ENCODE results near the gene SLC4A2.
A peak's percentile ranks its signal among the peaks of the same experiment; 100 is the strongest.

SLC4A2 gene

DNA sequence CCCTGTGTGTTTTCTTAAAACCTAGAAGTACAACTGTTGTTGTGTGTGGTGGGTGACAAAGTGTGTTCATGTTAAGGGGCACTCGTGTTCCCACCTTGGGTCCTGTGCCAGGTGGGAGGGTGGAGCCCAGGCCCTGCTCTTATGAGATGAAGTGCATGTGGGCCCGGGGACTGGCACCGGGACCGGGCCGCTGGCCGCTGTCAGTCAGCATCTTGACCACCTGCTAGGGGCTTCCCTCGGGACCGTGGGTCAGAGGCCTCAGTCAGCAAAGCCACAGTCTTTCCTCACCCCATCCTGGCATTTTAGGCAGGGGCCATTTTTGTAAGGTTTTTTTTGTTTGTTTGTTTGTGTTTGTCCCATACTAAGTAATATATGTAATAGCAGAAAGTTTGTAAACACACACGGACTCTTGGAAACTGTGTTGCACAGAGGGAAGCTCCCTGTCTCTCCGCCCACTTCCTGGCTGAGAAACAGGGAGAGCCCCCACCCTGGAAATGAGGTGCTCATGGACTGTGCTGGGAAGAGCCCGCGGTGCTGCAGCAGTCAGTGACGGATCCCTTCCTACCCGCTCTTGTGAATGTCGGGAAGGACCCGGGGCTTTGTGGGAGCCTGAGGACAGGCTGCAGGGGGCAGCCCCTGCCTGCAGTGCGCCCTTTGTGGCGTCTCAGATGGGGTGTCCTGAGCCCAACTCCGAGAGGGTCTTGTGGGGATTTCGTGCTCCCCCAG lies 40.3 kb downstream of the SLC4A2 start:
- DNase-seq = no peak

DNA sequence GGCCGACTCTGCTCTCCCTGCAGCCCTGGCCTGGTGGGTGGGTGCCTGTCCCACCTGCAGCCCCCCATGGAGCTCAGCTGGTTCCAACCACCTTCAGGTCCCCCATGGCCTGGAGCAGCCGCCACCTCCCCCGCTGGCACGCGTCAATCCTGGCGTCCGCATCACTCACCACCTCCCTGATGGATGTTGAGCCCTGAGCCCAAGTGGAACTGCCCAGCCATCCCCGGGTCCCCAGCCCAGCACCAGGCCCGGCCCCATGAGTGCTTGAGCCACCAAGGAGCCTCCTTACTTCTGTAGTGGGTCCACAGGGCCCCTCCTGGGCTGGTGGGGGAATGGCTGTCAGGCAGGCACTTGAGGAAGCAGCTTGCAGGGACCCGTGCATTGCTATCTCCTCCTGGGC lies 41.5 kb downstream of the SLC4A2 start:
- DNase-seq = no peak

DNA sequence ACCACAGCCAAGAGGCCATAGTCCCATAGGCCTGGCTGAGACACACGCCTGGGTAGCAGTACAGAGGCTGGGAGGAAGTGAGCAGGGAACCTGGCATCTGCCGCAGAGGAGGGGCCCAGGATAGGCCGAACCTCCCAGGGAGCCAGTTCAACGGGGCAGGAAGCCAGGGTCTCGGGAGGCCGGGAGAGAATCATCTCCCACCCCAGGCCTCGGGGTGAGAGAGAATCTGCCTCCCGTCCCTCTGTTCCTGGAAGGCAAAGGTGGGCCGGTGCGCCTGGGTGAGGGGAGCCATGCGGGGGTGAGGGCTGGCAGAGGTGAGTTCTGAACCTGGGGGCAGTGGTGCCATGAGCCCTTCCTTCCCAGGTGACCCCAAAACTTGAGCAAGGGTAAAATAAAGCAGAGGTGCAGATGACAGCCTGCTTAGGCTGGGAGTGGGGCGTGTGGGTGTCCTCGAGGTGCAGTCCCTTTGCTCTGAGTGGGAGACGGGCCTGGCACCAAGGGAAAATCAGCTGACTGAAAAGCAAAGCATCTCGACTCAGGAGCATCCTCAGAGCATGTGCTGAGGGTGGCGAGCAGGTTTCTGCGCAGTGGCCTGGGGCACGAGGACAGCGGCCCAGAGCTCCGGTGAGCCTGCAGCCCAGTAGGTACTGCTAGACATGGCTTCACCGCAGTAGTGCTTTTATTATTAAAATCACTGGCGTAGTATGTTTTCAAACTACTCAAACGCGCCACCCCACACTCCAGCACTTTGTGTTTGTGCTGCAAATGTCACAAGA lies 42.4 kb downstream of the SLC4A2 start:
- DNase-seq = no peak

DNA sequence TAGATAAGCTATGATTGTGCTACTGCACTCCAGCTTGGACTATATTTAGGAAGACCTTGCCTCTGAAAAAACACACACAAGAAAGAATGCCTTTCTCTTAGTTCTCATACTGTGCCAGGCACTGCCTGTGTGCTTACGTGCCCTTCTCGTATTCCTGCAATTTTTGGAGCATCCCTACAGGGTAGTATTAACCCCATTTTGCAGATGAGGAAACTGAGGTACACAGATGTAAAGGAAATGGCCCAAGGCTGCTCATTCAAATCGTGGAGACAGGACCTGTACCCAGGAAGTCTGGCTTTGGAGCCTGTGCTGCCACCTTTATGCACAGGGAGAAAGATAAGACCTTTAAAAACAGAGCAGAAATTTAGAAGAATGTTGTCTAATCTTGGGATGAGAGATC lies 43.6 kb downstream of the SLC4A2 start:
- no peak for DNase-seq

DNA sequence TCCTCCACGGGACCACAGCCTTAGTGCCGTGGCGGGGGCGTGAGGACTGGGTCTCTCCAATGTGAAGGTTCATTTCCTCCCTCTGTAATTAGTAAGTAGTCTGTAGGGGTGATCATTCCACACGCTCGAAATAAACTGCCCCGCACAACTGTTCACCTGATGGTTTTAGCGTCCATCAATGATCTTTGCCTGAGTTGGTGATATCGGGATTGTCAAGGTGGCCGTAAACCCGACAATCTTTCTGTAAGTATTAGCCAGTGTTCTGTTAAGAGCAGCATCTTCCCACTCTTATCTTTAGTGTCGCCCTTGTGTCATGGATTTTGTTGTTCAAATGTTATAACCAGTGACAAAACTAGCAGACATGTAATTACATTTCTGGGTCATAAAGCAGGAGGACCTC lies 44.6 kb downstream of the SLC4A2 start:
- no peak for DNase-seq

DNA sequence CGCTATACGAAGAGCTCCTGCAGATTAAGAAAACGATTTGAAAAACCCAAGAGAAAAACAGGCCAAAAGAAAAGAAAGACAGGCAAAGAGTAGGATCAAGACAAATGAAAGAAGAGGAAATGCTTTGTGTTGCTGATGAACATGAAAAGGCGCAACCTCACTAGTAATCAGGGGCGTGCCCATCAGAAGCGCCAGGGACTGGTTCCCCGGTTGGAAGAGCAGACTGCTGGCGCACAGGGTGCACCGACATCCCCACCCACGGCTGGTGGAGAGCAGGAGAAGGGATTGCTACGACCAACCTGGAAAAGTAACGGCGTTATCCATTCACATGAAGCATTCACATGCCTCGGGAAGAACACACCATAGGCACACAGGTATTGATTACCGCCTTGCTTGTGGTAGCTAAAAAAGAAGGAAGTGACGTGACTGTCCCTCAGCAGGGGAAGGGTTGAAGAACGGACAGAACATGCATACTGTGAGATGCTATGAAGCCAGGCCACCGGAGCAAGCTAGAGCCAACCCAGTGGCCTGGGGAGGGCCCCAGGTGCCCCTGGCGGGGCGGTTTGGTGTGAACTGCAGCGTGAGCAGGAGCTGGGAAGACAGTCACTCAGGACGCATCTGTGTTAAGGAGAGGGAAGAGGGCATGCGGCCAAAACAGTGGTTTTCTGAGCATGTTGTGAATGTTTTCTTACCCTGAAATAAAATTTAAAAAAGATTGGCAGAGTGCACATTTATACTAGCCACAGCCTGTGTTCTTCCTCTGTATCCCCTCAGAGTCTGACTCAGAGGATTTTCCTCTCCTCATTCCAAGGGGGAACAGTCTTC lies 45.2 kb downstream of the SLC4A2 start:
- DNase-seq = no peak

DNA sequence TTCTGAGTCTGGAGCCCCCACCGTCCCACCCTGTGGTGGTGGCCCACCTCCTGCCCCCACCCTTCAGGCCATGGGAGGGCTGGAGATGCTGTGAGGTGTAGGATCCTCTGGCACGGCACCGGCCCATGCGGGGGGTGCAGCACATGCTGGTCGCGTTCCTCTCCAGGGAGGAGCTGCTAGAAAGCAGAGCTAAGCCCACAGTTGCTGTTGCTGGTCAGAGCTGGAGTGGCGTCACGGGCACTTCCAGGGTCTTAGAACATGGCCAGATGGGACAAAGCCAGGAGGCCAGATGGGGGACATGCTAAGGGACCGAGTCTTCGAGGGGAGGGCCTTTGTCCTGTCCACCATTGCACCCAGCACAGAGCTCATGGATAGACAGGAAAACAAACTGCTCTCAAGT lies 48.5 kb downstream of the SLC4A2 start:
- DNase-seq = no peak

DNA sequence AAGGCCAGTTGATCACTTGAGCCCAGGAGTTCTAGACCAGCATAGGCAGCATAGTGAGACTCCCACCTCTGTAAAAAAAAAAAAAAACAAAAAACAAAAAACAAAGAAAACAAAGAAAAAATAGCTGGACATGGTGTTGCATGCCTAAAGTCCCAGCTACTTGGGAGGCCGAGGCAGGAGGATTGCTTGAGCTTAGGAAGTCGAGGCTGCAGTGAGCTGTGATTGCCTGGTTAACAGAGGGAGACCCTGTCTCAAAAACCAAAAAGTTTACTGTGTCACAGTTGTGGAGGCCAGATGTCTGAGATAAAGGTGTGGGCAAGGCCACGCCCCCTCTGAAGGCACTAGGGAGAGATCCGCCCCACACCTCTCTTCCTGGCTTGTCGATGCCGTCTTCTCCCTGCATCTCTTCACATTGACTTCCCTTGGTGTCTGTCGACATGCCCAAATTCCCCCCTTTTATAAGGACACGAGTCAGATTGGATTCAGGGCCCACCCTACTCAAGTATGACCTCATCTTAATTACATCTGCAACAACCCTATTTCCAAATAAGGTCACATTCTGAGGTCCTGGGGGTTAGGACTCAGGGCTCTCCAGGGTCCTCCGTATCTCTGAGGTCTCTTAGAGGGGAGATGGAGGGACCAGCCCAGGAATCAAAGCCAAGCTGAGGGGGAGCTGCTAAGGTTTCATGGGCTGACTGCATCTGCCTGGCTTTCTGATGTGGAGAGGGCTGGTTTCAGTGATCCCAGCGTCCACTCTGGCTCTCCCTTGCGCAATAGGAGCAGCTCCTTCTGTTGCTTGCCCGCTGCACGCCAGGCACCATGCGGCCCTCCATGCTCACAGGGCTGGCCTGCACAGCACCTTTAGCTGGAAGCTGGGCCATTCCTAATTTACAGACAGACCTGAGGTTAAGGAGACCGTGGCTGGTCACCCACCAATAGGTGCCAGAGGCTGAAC lies 50.0 kb downstream of the SLC4A2 start:
- DNase-seq = peak; percentile 23

DNA sequence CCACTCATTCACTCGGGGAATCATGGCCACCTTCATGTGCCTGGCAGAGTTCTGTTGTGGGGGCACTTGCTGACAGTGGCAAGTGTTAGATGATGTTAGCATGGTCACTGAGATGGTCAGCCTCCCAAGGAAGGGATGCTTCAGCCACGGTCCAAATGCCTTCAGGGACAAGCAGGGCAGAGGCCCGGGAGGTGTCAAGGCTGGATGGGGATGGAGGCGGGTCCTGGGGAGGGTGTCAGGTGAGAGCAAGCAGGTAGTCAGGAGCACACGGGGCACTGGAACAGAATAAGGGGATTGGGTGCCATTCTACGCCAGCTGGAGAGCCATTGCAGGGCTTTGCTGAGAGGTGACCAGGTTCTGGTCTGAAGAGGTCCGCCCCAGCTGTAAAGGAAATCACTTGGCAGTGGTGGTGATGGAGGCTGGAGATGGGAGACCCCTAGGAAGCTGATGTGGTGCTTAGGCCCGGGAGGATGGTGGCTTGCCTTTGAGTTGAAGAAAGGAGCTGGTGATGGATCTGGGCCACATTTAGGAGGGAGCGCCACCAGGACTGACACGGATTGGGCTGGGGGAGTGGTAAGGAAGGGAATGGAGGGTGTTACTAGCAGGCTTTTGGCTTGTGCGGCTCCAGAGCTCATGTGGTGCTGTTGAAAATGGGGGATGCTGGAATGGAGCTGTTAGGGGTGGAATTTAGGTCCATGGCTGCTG lies 51.0 kb downstream of the SLC4A2 start:
- no peak for DNase-seq

DNA sequence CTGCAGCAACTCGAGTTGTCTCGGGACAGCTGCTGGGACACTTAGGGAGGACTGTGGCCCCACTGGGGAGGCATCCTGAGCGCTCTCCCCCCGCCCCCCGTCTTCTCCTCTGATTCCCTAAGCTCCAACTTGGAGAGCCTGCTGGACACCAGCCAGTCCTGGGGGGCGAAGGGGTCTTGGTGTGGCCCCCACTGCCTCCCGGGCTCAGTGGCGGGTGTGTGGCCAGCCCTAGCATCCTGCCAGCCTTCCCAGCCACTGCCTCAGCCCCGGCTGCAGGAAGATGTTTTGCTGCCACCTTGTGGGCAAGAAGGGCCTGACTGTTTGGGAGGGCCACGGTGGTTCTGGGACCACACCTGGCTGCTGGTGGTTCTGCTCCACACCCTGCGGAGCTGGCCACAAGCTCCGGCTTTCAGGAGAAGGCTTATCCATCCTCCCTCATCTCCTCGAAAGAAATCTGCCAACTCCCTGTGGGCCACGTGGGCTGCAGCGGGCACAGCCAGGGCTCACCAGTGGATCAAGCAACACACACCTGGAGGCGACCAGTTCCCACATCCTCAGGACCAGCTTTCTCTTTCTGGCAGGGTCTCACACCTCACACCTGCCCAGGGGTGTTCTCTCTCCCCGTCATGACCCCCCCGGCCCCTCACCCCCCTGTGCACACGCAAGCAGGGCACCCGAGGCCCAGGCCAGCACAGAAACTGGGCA lies 51.7 kb downstream of the SLC4A2 start:
- DNase-seq = peak; percentile 83

DNA sequence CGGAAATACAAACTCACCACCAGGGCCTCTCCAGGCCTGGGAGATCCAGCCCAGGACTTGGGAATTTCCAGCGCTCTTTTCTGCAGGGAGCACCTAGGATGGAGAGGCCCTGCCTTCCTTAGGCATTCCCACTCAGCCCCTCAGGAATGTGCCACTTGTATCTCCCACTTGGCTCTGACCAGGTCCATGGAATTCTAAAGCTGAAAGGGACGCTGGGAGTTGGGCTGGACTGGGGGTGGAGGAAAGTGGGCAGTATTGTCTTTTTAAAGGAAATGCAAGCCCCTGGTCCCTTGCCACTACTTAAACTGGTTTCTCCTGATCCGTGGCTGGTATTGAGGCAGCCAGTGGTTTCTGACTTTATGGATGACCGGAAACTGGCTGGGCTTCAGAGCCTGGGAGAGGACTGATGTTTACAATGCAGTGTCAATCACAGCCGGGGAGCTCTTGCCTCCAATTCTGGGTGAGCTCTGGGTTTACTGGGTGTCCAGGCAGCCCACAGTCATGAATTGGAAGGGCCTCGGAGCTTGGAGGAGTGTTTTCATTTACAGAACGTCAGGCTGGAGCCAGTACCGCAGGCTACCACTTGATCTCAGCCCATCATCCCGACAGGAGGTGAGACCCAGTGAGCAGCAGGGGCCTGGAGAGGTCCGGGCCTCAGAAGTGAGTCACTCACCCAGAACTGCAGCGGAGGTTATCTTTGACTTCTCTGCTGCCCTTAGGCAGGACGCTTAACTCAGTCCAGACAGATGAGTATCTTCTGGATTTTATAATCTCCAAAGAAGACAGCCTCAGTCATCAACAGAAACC lies 54.2 kb downstream of the SLC4A2 start:
- DNase-seq = no peak

DNA sequence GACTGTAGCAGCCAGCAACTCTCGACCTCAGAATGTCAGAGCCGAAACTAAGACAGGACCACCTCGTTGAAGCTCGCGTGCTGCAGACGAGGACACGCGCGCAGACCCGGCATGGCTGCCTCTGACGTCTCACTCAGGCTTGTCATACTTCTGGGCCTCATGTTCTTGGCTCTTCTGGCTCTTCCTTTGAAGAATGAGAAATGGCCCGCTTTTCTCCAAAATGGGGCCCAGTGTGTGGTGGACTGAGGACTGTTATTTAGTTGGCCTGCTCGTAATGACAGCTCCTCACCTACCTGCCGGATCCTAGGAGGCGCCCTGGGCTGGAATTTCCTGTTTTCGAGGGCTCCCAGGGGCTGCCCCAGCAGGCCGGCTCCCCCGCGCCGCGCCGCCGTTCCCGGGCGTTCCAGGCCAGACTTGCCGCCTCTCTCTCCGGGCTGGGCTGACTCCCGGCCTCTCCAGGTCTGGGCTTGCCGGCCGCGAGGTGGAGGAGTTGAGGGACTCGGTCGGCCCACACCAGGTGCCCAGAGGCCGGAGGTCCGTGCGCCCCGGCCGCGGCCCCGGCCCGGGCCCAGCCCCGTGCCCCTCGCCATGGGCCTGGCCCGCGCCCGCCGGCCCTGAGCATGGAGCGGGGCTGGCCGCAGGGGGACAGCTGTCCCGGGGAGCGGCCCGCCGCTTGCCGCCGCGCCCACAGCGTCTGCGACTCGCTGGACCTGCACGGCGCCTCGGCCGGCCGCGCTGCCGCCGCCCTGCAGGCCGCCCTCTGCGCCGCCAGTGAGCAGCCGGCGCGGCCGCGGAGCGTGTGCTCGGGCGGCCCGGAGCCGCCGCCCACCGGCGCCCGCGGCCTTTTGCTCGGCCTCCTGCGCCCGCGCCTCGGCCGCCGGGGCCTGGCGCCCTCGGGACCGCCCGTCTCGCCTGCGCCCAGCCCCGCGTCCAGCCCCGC lies 55.0 kb downstream of the SLC4A2 start:
- DNase-seq = peak; percentile 24

DNA sequence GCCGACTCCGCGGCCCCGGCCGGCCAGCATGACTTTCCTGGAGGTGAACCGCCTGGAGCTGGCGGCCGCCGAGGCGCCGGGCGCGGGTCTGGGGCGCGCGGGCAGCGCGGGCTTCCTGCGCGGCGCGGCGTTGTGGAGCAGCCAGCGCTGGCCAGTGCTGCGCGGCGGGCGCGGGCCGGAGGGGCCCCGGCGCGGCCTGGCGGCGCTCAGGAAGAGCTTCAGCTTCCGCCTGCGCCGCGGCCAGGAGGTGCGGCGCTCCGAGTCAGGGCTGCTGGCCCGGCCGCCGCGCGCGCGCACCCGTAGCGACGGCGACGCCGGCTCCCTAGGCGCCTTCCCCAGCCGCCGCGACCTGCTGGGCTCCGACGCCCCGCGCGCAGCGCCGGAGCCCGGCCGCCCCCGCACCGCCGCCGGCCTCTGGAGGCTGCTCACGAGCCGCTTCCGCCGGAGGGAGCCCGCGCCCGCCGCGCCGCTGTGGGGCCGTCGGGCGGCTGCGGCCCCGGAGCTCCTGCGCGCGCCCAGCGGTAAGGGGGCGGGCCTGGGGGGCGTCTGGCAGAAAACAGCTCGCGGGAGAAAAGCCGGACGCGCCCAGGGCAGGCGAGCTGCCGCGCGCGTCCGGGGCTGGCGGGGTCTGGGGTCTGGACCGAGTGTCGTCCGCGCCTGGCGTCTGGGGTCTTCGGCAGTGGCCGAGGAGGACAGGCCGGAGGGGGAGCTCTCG lies 55.9 kb downstream of the SLC4A2 start:
- DNase-seq = peak; percentile 43

DNA sequence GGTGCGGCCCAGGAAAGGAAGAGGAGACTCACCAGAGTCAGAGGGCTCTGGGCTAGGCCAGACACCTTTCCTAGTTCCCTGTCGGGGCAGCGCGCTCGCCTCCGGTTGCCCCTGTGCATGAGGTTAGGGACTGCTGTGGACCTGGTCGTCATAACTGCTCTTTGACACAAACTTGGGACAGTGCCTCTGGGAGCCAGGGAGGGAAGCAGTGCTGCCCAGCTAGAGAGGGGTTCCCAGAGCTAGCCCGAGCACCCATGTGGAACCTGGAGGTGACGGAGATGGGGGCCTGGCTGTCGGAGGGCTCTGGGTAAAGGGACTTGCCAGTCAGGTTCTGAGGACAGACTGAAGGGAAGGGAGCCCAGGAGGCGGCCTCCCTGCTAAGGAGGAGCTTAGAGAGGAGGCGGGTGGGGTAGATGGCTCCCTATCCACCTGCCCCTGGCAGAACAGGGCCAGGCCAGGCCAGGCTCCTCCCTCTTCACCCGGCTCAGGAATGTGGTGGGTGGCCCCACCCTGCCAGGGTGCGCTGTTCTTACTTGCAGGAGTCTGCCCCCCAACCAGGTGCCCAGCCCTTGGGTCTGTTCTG lies 56.5 kb downstream of the SLC4A2 start:
- DNase-seq = no peak

DNA sequence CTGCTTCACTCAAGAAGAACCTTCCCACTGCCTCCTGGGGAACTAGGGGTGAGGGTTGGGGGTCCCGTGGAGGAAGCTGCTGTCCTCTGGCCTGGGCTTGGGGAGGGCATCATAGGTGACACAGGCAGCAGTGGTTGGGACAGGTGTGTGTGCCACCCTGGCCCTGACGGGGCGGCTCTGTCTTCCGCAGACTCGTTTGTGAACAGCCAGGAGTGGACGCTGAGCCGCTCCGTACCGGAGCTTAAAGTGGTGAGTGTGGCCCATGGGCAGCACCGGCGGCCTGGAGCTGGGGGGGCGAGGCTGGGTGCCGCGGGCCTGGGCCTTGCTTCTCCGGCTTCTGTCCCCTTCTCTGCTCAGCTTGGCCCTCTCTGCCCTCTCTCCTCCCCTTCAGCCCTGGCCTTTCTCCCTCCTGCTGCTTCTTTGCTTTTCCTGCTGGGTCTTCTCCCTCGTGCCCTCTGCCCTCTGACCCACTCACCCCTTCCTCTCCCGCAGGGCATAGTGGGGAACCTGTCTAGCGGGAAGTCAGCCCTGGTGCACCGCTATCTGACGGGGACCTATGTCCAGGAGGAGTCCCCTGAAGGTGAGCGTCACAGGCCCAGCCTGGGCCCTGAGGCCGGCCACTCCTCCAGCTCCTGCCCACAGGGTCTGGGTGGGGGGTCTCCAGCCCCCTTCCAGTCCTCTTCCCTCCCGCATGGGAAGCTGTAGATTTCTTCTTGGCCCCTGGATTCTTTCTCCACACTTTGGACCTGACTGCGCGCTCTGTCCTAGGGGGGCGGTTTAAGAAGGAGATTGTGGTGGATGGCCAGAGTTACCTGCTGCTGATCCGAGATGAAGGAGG lies 57.4 kb downstream of the SLC4A2 start:
- DNase-seq = no peak

DNA sequence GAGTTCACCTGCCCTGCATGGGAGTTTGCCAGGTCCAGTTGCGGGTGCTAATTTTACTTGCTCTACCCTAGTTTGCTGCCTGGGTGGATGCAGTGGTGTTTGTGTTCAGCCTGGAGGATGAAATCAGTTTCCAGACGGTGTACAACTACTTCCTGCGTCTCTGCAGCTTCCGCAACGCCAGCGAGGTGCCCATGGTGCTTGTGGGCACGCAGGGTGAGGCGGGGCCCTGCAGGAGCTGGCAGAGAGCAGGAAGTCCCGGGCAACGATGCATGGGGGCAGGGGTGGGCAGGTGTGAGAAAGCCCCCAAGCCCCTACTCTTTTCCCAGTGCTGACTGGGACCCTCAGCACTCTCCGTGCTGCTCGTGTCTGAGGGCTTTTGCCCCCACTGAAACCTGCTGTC lies 58.2 kb downstream of the SLC4A2 start:
- DNase-seq = no peak
